ENCODE data around the gene JAG2.

The JAG2 gene

DNA sequence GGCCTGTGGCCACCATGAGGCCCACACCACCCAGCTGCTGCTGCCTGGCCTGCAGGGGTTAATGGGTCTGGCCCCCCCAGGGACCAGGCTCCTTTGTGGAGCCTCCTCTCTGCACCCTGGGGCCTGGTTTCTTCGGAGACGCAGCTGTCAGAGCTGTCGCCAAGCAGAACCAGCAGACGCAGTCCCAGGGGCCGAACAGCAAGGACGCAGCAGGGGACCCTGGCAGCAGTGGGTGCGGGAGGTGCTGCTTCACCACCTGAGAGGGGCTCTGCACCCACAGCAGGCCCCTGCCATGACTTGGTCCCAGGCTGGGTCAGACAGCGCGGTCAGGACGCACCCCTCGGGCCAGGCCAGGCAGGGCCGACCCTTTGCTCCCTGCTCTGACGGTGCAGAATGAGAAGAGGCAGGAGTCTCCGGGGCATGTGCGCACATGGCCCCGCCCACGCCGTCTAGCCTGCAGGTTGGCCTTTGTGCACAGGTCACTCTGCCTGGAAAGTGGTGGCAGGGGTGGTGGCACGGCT is 30.5 kb downstream of the JAG2 start:
- no peak for ATAC-seq
- TF ChIP-seq ARNTL (CRISPR knock-in tag; IDR thresholded peaks at IDR 0.05; ENCODE audit: borderline replicate concordance, low read depth) (no peak), ZNF565 (CRISPR knock-in tag; conservative IDR thresholded peaks at IDR 0.05; ENCODE audit: low read depth) (no peak), TOX (CRISPR knock-in tag; IDR thresholded peaks at IDR 0.05; ENCODE audit: borderline replicate concordance) (no peak), OSR1 (CRISPR knock-in tag; IDR thresholded peaks at IDR 0.05) (no peak), SNAI2 (CRISPR knock-in tag; IDR thresholded peaks at IDR 0.05) (no peak), PATZ1 (CRISPR knock-in tag; IDR thresholded peaks at IDR 0.05; ENCODE audit: borderline replicate concordance) (no peak), BACH2 (CRISPR knock-in tag; IDR thresholded peaks at IDR 0.05; ENCODE audit: borderline replicate concordance) (no peak), ZFP30 (CRISPR knock-in tag; IDR thresholded peaks at IDR 0.05) (no peak)

DNA sequence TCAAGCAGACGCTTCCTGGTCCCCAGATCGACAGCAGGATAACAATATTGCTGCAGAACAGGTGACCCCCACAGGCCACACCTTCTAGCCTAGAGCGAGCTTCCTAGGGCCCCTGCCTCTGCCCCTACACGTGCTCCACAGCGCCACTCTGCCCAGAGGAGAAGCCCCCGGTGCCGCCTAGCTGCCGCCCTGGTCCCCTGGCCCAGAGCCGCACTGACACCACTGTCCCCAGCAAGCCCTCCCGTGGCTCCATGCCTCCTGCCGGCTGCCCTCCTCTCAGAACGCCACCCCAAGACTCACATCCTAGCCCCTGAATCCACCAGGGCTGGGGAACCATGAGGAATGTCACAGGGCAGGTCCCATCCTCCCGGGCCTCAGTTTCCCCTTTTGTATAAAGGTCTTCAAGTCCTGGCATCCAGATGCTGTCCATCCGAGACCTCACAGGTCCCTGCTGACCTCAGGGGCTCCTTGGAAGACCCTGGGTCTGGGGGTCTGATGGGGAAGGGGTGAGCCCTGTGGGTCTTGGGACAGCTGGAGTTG is 31.0 kb downstream of the JAG2 start:
- TF ChIP-seq GLIS3 (CRISPR knock-in tag; IDR thresholded peaks at IDR 0.05) (no peak), OSR1 (CRISPR knock-in tag; IDR thresholded peaks at IDR 0.05) (no peak), PATZ1 (CRISPR knock-in tag; IDR thresholded peaks at IDR 0.05; ENCODE audit: borderline replicate concordance) (no peak), ZC3H10 (CRISPR knock-in tag; IDR thresholded peaks at IDR 0.05) (no peak), RARB (CRISPR knock-in tag; IDR thresholded peaks at IDR 0.05) (no peak), ESRRG (CRISPR knock-in tag; IDR thresholded peaks at IDR 0.05) (no peak), ZFP3 (CRISPR knock-in tag; IDR thresholded peaks at IDR 0.05) (no peak), PPARA (CRISPR knock-in tag; IDR thresholded peaks at IDR 0.05; ENCODE audit: borderline replicate concordance) (no peak), ZNF8 (CRISPR knock-in tag; IDR thresholded peaks at IDR 0.05) (no peak), ZNF70 (CRISPR knock-in tag; IDR thresholded peaks at IDR 0.05) (no peak), BACH2 (CRISPR knock-in tag; IDR thresholded peaks at IDR 0.05; ENCODE audit: borderline replicate concordance) (no peak), CREB5 (CRISPR knock-in tag; IDR thresholded peaks at IDR 0.05; ENCODE audit: low read depth) (no peak)
- TF ChIP-seq, protein P1, sequence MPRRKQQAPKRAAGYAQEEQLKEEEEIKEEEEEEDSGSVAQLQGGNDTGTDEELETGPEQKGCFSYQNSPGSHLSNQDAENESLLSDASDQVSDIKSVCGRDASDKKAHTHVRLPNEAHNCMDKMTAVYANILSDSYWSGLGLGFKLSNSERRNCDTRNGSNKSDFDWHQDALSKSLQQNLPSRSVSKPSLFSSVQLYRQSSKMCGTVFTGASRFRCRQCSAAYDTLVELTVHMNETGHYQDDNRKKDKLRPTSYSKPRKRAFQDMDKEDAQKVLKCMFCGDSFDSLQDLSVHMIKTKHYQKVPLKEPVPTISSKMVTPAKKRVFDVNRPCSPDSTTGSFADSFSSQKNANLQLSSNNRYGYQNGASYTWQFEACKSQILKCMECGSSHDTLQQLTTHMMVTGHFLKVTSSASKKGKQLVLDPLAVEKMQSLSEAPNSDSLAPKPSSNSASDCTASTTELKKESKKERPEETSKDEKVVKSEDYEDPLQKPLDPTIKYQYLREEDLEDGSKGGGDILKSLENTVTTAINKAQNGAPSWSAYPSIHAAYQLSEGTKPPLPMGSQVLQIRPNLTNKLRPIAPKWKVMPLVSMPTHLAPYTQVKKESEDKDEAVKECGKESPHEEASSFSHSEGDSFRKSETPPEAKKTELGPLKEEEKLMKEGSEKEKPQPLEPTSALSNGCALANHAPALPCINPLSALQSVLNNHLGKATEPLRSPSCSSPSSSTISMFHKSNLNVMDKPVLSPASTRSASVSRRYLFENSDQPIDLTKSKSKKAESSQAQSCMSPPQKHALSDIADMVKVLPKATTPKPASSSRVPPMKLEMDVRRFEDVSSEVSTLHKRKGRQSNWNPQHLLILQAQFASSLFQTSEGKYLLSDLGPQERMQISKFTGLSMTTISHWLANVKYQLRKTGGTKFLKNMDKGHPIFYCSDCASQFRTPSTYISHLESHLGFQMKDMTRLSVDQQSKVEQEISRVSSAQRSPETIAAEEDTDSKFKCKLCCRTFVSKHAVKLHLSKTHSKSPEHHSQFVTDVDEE (CRISPR knock-in tag; IDR thresholded peaks at IDR 0.05), result no peak
- ATAC-seq, result no peak

DNA sequence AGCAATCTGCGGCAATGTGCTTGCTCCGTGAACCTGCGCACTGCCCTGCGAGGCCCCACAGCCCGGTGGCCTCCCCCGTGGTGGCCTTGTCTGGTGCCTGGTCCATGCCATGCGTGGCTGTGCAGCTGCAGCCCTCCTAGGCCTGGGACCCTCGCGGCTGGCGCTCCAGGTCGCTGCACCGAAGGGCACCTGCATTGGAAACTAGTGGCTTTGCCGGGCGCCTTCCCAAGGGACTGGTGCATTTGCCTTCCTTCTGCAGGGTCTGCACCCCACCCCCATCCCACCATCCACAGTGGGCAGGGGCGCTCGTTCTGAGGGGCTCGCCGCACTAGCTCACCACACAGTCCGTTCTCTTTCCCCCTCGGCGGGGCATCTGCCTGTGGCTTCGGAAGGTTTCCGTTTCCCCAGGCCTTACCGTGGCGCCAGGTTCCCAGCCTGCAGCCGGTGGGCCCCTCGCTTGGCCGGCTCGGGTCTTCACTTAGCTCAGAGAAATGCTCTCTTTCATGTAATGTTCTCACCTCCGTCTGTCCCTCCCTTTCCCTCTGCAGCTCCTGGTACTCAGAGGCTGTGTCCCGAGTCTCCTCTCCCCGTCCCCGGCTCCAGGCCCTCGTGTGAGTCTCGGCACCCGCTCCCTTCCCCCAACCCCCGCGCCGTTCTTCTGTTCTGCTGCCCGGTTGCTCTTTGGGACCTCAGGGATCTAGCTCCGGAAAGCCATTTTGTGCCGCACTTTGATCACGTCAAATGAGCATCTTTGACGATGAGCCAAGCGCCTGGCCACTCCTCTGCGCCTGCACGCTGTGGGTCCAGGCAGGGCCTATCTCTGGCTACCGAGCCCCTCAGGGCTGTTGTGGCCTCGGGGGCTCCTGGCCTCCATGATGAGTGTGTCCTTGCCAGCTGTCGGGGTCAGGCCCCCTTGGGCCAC is 31.9 kb downstream of the JAG2 start:
- TF ChIP-seq ZNF8 (CRISPR knock-in tag; IDR thresholded peaks at IDR 0.05) (no peak), BACH2 (CRISPR knock-in tag; IDR thresholded peaks at IDR 0.05; ENCODE audit: borderline replicate concordance) (no peak), CSDC2 (CRISPR knock-in tag; IDR thresholded peaks at IDR 0.05) (no peak), ZFP30 (CRISPR knock-in tag; IDR thresholded peaks at IDR 0.05) (no peak), PPARA (CRISPR knock-in tag; IDR thresholded peaks at IDR 0.05; ENCODE audit: borderline replicate concordance) (no peak)
- ATAC-seq, result no peak
